GM21367 (cell line): ENCODE data around the gene CMAS.
"Not testable (repeated sequence)": the region's sequence is repeated elsewhere in the genome, so short reads cannot be mapped to it uniquely, and the experiment has no call there.

Experiments used
- ATAC-seq: cut with Tn5 transposase; IDR thresholded peaks from one replicate; pipeline ENCODE4 v1.9.1; 2021; ENCODE audit not compliant: unreplicated experiment

CMAS gene

GRCh38 chr12:22046968-22047390 is 961 bp downstream of the CMAS start:
- ATAC-seq: no peak

- no peak for ATAC-seq
These were observed 1.5 kb downstream of the CMAS start for GRCh38 chr12:22047494-22047893.

GRCh38 chr12:22048351-22049041 is 2.5 kb downstream of the CMAS start:
- ATAC-seq: no peak

GRCh38 chr12:22050078-22050477 is 4.1 kb downstream of the CMAS start:
- ATAC-seq: no peak

GRCh38 chr12:22051114-22051698 is 5.2 kb downstream of the CMAS start:
- ATAC-seq: no peak

GRCh38 chr12:22052994-22053393 is 7.0 kb downstream of the CMAS start:
- ATAC-seq: not testable (repeated sequence)

GRCh38 chr12:22054155-22054554 is 8.1 kb downstream of the CMAS start:
- no peak for ATAC-seq

GRCh38 chr12:22056607-22057006 is 10.6 kb downstream of the CMAS start:
- ATAC-seq: no peak

- no peak for ATAC-seq
These were observed 14.1 kb downstream of the CMAS start for GRCh38 chr12:22059976-22060647.

- no peak for ATAC-seq
These were observed 18.9 kb downstream of the CMAS start for GRCh38 chr12:22064968-22065367.

- no peak for ATAC-seq
These were observed 20.3 kb downstream of the CMAS start for GRCh38 chr12:22066310-22066709.

- ATAC-seq: no peak
These were observed 23.8 kb downstream of the CMAS start for GRCh38 chr12:22069851-22070250.

GRCh38 chr12:22082190-22082701 is 36.2 kb downstream of the CMAS start:
- no peak for ATAC-seq

GRCh38 chr12:22083167-22083566 is 37.1 kb downstream of the CMAS start:
- ATAC-seq: no peak

GRCh38 chr12:22084852-22085251 is 38.8 kb downstream of the CMAS start:
- ATAC-seq: no peak

GRCh38 chr12:22088886-22089285 is 42.9 kb downstream of the CMAS start:
- no peak for ATAC-seq

- ATAC-seq: no peak
These were observed 43.5 kb downstream of the CMAS start for GRCh38 chr12:22089486-22089885.

GRCh38 chr12:22099062-22099461 is 53.0 kb downstream of the CMAS start:
- not testable (repeated sequence) for ATAC-seq

GRCh38 chr12:22100958-22101748 is 55.1 kb downstream of the CMAS start:
- peak; percentile 66 for ATAC-seq

- peak; percentile 27 for ATAC-seq
These were observed 55.8 kb downstream of the CMAS start for GRCh38 chr12:22101749-22102243.

- ATAC-seq: no peak
These were observed 57.4 kb downstream of the CMAS start for GRCh38 chr12:22103418-22103817.
